Choroid plexus epithelial cell (primary cell): ENCODE data around the gene ACBD6.
A peak's percentile ranks its signal among the peaks of the same experiment; 100 is the strongest.
"Not testable (repeated sequence)": the region's sequence is repeated elsewhere in the genome, so short reads cannot be mapped to it uniquely, and the experiment has no call there.

Experiments
- DNase-seq: peaks from one replicate; pipeline ENCODE4 v3.0.0-alpha.2; 2010; ENCODE audit warnings: low read depth
- H3K4me3 ChIP-seq: 2 replicates; pipeline ENCODE4 v1.5.1; 2011; ENCODE audit warnings: low read depth, mild to moderate bottlenecking, control low read depth, low read length, moderate library complexity
- TF ChIP-seq, protein P1 (sequence below): conservative IDR thresholded peaks from 2 replicates; pipeline ENCODE4 v1.5.1; 2011; ENCODE audit warnings: low read depth, mild to moderate bottlenecking, control low read depth, inconsistent platforms, low read length, moderate library complexity

Gene ACBD6, protein sequence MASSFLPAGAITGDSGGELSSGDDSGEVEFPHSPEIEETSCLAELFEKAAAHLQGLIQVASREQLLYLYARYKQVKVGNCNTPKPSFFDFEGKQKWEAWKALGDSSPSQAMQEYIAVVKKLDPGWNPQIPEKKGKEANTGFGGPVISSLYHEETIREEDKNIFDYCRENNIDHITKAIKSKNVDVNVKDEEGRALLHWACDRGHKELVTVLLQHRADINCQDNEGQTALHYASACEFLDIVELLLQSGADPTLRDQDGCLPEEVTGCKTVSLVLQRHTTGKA

DNA sequence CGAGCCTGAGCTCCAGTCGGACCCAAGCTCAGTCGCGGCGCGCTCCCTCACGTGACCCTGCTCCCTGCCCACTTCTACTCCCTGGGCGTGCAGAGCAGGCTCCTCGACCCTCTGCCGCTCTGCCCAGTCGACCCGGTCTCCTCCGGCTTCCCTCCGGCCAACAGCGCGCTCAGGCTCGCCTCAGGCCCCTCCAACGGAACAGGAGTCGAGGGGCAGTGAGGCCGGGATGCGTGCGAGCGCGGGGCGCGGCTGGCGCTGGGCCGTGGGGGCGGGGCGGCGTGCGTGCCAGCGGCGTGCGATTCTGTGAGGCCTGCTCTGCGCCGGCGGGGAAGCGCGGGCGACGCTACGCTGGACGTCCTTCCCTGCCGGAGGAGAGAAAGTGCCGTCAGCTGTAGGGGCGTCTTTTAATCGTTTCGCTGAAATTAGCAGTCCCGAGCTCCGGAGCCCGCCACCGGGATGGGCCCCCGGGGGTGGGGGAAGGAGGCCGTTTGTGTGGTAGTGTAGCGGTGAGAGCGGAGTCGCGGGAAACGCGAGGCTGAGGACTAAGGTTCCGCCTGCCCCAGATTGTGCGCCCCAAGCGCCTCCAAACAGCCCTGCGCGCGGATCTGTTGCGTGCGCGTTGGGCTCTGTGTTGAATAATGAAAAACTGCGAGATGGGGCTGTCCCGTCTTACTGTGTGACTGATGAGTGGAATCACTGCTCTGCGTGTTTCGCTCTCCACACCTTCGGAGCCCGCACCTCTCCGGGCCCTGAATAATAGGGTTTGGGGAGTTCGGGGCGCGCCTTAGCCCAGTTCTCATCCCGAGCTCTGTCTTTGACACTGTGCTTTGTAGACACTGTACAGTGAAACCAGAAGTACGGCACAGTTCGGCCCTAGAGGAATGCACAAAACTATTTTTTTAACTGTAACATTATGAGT lies at the start of gene ACBD6:
Gene ACBD6, minus strand, starts transcription at position 217 of the 919 bp plus-strand sequence. CDS start 311 bp downstream, outside the sequence.
- TF ChIP-seq, protein P1, sequence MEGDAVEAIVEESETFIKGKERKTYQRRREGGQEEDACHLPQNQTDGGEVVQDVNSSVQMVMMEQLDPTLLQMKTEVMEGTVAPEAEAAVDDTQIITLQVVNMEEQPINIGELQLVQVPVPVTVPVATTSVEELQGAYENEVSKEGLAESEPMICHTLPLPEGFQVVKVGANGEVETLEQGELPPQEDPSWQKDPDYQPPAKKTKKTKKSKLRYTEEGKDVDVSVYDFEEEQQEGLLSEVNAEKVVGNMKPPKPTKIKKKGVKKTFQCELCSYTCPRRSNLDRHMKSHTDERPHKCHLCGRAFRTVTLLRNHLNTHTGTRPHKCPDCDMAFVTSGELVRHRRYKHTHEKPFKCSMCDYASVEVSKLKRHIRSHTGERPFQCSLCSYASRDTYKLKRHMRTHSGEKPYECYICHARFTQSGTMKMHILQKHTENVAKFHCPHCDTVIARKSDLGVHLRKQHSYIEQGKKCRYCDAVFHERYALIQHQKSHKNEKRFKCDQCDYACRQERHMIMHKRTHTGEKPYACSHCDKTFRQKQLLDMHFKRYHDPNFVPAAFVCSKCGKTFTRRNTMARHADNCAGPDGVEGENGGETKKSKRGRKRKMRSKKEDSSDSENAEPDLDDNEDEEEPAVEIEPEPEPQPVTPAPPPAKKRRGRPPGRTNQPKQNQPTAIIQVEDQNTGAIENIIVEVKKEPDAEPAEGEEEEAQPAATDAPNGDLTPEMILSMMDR, result peak; percentile 26

DNA sequence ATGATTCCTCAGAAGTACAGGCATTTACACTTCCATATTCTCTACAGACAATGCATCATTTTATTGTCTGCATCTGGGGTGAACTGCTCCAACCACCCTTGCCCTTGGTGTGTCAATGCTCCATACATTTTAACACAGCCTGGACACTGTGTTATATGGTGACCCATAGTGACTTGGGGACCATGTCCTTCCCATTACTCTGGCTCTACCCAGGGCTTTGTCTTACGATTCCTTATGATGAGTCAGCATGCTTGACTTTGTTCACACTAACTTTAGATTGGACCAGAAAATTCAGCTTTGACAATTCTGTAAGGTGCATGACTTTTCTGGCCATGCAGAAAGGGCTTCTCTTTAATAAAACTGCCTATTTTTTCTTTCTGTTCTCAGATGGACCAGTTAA lies 49.6 kb upstream of the ACBD6 start:
- TF ChIP-seq, protein P1, result no peak

More for the DNA sequence above, at the start of gene ACBD6:
- H3K4me3 ChIP-seq, result peak within 1 kb of the TSS; percentile 98
- DNase-seq, result peak; percentile 91

DNA sequence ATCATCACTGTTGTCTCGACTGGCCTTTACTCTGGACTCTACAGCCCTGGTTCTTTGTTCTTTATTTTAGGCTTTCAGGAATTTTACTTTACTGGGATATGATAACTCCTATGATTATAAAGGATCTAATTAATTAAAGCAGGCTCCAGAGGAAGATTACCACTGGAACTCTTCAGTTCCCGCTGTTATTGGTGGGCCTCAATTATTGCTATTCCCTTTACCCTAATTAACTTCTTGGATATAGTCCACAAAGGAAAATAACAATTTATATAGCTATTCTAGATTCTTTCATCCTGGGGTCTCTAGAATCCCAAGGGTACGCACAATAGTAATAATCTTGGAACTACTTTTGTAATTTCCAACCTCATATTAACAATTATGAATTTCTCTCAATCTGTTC lies 47.9 kb upstream of the ACBD6 start:
- TF ChIP-seq, protein P1, result no peak
- H3K4me3 ChIP-seq, result no peak overlapping the region
- no peak for DNase-seq

More for the DNA sequence above, 49.6 kb upstream of the ACBD6 start:
- DNase-seq, result no peak
- no peak overlapping the region for H3K4me3 ChIP-seq

DNA sequence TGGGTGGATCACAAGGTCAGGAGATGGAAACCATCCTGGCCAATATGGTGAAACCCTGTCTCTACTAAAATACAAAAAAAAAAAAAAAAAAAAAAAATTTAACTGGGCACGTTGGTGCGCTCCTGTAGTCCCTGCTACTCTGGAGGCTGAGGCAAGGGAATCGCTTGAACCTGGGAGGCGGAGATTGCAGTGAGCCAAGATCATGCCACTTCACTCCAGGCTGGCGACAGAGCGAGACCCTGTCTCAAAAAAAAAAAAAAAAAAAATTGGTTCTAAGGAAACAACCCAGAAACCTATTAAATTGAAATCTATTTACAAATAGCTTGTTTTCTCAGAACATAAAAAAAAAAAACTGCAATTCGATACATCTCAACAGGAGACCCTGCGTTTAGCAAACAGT lies 47.4 kb upstream of the ACBD6 start:
- not testable (repeated sequence) for DNase-seq, H3K4me3 ChIP-seq

DNA sequence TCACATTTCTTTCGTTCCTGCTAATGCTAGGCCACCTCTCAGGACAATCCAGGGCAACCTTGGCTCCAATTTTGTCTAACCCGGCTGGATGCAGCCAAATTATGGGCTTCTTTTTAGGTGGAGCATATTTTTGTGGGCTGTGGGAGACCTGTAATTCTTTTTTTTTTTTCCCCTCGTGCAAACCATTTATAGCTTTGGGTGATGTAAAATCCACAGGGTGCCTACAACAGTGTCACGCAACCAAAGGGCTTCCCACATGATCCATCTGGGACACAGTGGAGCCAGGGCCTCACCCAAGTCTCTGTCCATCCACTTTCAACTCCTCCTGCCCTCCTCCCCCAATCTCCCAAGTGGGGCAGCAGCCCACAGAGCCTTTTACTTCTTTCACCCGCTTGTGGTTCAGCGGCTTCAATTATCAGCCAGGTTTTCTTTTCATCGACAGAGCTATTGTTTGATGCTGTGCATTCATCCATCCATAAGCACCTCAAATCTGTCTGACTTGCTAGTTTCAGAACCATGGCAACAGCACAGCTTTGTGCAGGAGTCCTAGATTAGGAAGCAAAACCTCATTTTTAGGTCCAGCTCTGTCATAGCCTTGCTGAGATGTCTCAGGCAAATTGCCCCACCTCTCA lies 46.4 kb upstream of the ACBD6 start:
- no peak overlapping the region for H3K4me3 ChIP-seq
- DNase-seq, result no peak
- TF ChIP-seq, protein P1, result no peak

DNA sequence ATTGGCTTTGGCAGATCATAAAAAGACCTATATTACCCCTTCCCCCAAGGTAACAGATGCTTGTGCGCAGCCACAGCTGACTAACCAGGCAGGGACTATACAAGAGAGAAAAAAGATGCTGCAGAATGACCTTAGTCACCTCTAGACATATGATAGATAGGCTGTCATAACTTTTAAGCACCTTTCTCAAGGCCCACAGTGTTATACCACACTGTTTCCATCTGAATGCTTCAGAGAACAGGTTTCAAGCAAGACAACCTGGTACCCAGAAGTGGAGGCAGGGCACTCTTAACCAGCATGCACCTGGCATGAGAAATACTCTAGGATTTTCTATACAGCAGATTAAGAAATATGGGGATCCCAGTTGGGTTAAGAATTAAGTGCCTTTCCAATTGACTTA lies 43.6 kb upstream of the ACBD6 start:
- no peak overlapping the region for H3K4me3 ChIP-seq
- DNase-seq, result no peak
- TF ChIP-seq, protein P1, result no peak

DNA sequence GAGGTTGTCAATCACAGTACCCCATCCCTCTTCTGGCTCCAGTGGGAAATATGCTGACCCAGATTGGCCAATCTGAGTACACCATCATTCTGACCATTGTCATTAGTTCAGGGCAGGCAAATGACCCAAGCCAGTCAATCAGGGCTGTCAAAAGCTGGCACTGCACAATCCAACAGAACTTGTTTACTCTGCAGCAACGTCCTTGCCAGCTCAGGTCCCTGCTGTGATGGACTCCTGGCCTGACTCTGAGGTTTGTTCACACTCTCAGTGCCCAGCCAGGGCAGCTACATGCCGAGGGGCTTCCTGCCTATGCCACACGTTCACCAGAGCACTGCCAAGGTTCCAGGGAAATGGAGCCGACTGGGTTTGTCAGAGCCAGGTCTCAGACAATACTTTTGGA lies 41.7 kb upstream of the ACBD6 start:
- no peak for DNase-seq
- TF ChIP-seq, protein P1, result no peak
- no peak overlapping the region for H3K4me3 ChIP-seq
